HepG2 (cell line): ENCODE results near the gene GSTA5. TPM values are rescaled to one million over a fixed set of nuclear protein-coding genes. Genes with fewer than 3 reads are reported as not detected.

Experiments
- ARNT ChIP-seq: fragments of 450-650 bp; IDR thresholded peaks from 2 replicates; pipeline ENCODE4 v1.6.1; 2017
- FOXJ3 ChIP-seq: sonication (generic); formaldehyde crosslinking; IDR thresholded peaks from 2 replicates; pipeline ENCODE4 v1.4.0; 2020; ENCODE audit warnings: missing genetic modification reagents, mild to moderate bottlenecking, borderline replicate concordance
- HMG20A ChIP-seq: IDR thresholded peaks from 2 replicates; pipeline ENCODE4 v1.6.1; 2016; ENCODE audit warnings: borderline replicate concordance
- HNRNPUL1 ChIP-seq: fragments of 200-400 bp; formaldehyde crosslinking; IDR thresholded peaks from 2 replicates; pipeline ENCODE4 v1.6.1; 2017; ENCODE audit warnings: low read depth, mild to moderate bottlenecking, low read length, moderate library complexity
- ISL2 ChIP-seq: sonication (generic); formaldehyde crosslinking; IDR thresholded peaks from 2 replicates; pipeline ENCODE4 v1.5.0; 2020; ENCODE audit warnings: missing genetic modification reagents
- MATR3 ChIP-seq: sonication (generic); formaldehyde crosslinking; IDR thresholded peaks from 2 replicates; pipeline ENCODE4 v1.4.0; 2020; ENCODE audit warnings: missing genetic modification reagents
- MBD4 ChIP-seq: IDR thresholded peaks from 2 replicates; pipeline ENCODE4 v1.6.1; 2012; ENCODE audit warnings: low read length, inconsistent platforms, borderline replicate concordance
- MEIS1 ChIP-seq: sonication (generic); formaldehyde crosslinking; IDR thresholded peaks from 2 replicates; pipeline ENCODE4 v1.9.0; 2021; ENCODE audit warnings: mild to moderate bottlenecking, missing genetic modification reagents, moderate library complexity, borderline replicate concordance
- PLRG1 ChIP-seq: fragments of 450-650 bp; conservative IDR thresholded peaks from 2 replicates; pipeline ENCODE4 v1.6.1; 2016
- PTBP1 ChIP-seq: fragments of 200-400 bp; formaldehyde crosslinking; IDR thresholded peaks from 2 replicates; pipeline ENCODE4 v1.6.1; 2018; ENCODE audit warnings: low read length, low read depth; ENCODE audit not compliant: poor library complexity, severe bottlenecking
- SALL2 ChIP-seq: sonication (generic); formaldehyde crosslinking; IDR thresholded peaks from 2 replicates; pipeline ENCODE4 v1.8.1; 2023; ENCODE audit warnings: mild to moderate bottlenecking, missing genetic modification reagents, inconsistent platforms
- SNRNP70 ChIP-seq: fragments of 200-400 bp; formaldehyde crosslinking; IDR thresholded peaks from 2 replicates; pipeline ENCODE4 v1.6.1; 2017; ENCODE audit warnings: mild to moderate bottlenecking, low read depth, low read length, moderate library complexity
- SOX5 ChIP-seq: IDR thresholded peaks from 2 replicates; pipeline ENCODE4 v1.6.1; 2016; ENCODE audit warnings: borderline replicate concordance
- SP2 ChIP-seq: sonication (generic); formaldehyde crosslinking; IDR thresholded peaks from 2 replicates; pipeline ENCODE4 v1.5.1; 2020; ENCODE audit warnings: mild to moderate bottlenecking, missing genetic modification reagents
- TBL1XR1 ChIP-seq: fragments of 150-350 bp; IDR thresholded peaks from 2 replicates; pipeline ENCODE4 v1.6.1; 2014; ENCODE audit warnings: borderline replicate concordance, low read length; ENCODE audit not compliant: partially characterized antibody
- ZC3H4 ChIP-seq: sonication (generic); formaldehyde crosslinking; IDR thresholded peaks from 2 replicates; pipeline ENCODE4 v1.4.0; 2020; ENCODE audit warnings: missing genetic modification reagents, borderline replicate concordance
- ZNF501 ChIP-seq: sonication (generic); formaldehyde crosslinking; IDR thresholded peaks from 2 replicates; pipeline ENCODE4 v1.5.1; 2020; ENCODE audit warnings: mild to moderate bottlenecking, moderate library complexity, missing genetic modification reagents
- ZNF549 ChIP-seq: sonication (generic); formaldehyde crosslinking; IDR thresholded peaks from 2 replicates; pipeline ENCODE4 v1.5.0; 2020; ENCODE audit warnings: missing genetic modification reagents
- ZNF720 ChIP-seq: sonication (generic); formaldehyde crosslinking; IDR thresholded peaks from 2 replicates; pipeline ENCODE4 v1.4.0; 2020; ENCODE audit warnings: missing genetic modification reagents
- ZNF816 ChIP-seq: sonication (generic); formaldehyde crosslinking; IDR thresholded peaks from 2 replicates; pipeline ENCODE4 v1.8.0; 2022; ENCODE audit warnings: missing genetic modification reagents, mild to moderate bottlenecking, borderline replicate concordance
- polyA plus RNA-seq, 8 experiments: library from polyadenylated mRNA; depleted of rRNA in 3 of 8; stranded (reverse) in 7 of 8; unstranded in 1 of 8; fragments of >200 nt; fragmentation: Illumina TruSeq in 4 of 8; extraction: Trizol in 4 of 8; gene quantifications; 2 replicates each; pipeline versions ENCODE4 v1.2.1 to v1.2.3, GENCODE V29; 2011 to 2016; ENCODE audit warnings: low read depth in 4 of 8, missing spikeins in 1 of 8, mixed read lengths in 1 of 8; ENCODE audit not compliant: insufficient read depth in 1 of 8
- total RNA-seq, 5 experiments: library from RNA; depleted of rRNA; stranded (reverse); fragments of >200 nt; fragmentation: Illumina TruSeq; extraction: Trizol; gene quantifications; 2 replicates each; pipeline ENCODE4 v1.2.3, GENCODE V29; 2016; ENCODE audit warnings: low read depth in 1 of 5
- TF ChIP-seq, protein P1 (sequence below): sonication (generic); formaldehyde crosslinking; conservative IDR thresholded peaks from 2 replicates; pipeline ENCODE4 v1.4.0; 2020; ENCODE audit warnings: missing genetic modification reagents
- TF ChIP-seq, protein P2 (sequence below): sonication (generic); formaldehyde crosslinking; IDR thresholded peaks from 2 replicates; pipeline ENCODE4 v1.5.0; 2020; ENCODE audit warnings: mild to moderate bottlenecking, missing genetic modification reagents
- TF ChIP-seq, protein P3 (sequence below): fragments of 450-650 bp; IDR thresholded peaks from 2 replicates; pipeline ENCODE4 v1.6.1; 2017; ENCODE audit warnings: mild to moderate bottlenecking
- TF ChIP-seq, protein P4 (sequence below): sonication (generic); formaldehyde crosslinking; IDR thresholded peaks from 2 replicates; pipeline ENCODE4 v1.5.1; 2020; ENCODE audit warnings: missing genetic modification reagents, mild to moderate bottlenecking, borderline replicate concordance

GSTA5 gene
- total and polyA plus RNA-seq, 2 of the 13 experiments (the other 11 are each of a cell fraction or from before 2014, with no cell fraction given), result not detected

DNA sequence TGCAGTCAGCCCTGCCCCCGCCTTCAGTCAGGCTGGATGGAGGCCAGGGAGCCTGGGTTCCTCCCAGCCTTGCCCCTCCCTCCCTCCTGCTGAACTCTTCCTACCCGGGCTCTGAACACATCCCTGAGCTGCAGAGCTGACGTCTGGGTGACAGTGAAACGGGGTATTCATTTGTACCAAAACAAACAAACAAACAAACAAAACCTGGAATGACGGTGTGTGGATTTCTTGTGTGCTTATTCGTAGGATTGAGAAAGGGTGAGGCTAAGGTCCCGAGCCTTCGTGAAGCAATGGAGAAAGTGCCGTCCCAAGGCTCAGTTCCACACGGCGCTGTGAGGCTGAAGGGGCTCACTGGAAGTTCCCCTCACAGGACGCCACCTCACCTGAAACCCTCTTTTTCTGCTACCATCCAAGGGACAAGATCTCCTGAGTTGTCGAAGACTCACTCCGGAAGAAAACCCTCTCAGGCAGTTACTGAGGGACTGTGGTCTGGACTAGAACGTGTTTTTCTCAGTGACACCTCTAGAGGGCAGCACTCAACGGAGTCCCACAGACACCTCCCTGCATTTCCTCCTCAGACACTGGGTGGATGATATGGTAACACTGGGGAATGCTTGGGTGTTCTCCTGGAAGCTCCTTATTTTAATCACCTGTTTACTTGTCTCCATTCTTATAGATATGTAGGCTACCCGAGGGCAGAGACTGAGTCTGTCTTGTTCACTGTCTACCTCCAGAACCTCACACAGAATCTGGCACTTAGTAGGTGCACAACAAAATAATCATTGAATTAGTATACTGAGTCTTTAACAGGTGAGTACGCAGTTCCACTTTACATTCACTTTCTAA is 41.6 kb upstream of the GSTA5 start (continued):
- TF ChIP-seq, protein P1, sequence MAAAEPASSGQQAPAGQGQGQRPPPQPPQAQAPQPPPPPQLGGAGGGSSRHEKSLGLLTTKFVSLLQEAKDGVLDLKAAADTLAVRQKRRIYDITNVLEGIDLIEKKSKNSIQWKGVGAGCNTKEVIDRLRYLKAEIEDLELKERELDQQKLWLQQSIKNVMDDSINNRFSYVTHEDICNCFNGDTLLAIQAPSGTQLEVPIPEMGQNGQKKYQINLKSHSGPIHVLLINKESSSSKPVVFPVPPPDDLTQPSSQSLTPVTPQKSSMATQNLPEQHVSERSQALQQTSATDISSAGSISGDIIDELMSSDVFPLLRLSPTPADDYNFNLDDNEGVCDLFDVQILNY (CRISPR knock-in tag), result no peak
- TF ChIP-seq ZNF720 (CRISPR knock-in tag), result no peak
- no peak for TF ChIP-seq MEIS1 (CRISPR knock-in tag)
- TF ChIP-seq ZNF549 (CRISPR knock-in tag), result no peak
- no peak for TF ChIP-seq SP2 (CRISPR knock-in tag)
- 0 out of 2 replicates have a peak, but pooled peaks have one; percentile 20 for TF ChIP-seq FOXJ3 (CRISPR knock-in tag)
- no peak for TF ChIP-seq SNRNP70
- no peak for TF ChIP-seq SOX5 (CRISPR knock-in tag)
- TF ChIP-seq MBD4, result no peak
- TF ChIP-seq ZNF501, result no peak
- no peak for TF ChIP-seq TBL1XR1
- TF ChIP-seq, protein P2, sequence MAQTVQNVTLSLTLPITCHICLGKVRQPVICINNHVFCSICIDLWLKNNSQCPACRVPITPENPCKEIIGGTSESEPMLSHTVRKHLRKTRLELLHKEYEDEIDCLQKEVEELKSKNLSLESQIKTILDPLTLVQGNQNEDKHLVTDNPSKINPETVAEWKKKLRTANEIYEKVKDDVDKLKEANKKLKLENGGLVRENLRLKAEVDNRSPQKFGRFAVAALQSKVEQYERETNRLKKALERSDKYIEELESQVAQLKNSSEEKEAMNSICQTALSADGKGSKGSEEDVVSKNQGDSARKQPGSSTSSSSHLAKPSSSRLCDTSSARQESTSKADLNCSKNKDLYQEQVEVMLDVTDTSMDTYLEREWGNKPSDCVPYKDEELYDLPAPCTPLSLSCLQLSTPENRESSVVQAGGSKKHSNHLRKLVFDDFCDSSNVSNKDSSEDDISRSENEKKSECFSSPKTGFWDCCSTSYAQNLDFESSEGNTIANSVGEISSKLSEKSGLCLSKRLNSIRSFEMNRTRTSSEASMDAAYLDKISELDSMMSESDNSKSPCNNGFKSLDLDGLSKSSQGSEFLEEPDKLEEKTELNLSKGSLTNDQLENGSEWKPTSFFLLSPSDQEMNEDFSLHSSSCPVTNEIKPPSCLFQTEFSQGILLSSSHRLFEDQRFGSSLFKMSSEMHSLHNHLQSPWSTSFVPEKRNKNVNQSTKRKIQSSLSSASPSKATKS (CRISPR knock-in tag), result no peak
- no peak for TF ChIP-seq PTBP1
- TF ChIP-seq HMG20A (CRISPR knock-in tag), result no peak; the same call in 1 of the 2 replicates
- TF ChIP-seq, protein P3, sequence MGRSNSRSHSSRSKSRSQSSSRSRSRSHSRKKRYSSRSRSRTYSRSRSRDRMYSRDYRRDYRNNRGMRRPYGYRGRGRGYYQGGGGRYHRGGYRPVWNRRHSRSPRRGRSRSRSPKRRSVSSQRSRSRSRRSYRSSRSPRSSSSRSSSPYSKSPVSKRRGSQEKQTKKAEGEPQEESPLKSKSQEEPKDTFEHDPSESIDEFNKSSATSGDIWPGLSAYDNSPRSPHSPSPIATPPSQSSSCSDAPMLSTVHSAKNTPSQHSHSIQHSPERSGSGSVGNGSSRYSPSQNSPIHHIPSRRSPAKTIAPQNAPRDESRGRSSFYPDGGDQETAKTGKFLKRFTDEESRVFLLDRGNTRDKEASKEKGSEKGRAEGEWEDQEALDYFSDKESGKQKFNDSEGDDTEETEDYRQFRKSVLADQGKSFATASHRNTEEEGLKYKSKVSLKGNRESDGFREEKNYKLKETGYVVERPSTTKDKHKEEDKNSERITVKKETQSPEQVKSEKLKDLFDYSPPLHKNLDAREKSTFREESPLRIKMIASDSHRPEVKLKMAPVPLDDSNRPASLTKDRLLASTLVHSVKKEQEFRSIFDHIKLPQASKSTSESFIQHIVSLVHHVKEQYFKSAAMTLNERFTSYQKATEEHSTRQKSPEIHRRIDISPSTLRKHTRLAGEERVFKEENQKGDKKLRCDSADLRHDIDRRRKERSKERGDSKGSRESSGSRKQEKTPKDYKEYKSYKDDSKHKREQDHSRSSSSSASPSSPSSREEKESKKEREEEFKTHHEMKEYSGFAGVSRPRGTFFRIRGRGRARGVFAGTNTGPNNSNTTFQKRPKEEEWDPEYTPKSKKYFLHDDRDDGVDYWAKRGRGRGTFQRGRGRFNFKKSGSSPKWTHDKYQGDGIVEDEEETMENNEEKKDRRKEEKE, result no peak
- 0 out of 2 replicates have a peak, but pooled peaks have one; percentile 20 for TF ChIP-seq ISL2 (CRISPR knock-in tag)
- TF ChIP-seq PLRG1, result no peak
- TF ChIP-seq ZC3H4 (CRISPR knock-in tag), result no peak
- no peak for TF ChIP-seq MATR3 (CRISPR knock-in tag)
- TF ChIP-seq SALL2 (CRISPR knock-in tag), result peak; percentile 31; the same call in 1 of the 2 replicates
- TF ChIP-seq ARNT, result no peak
- TF ChIP-seq ZNF816, result no peak
- no peak for TF ChIP-seq HNRNPUL1
- TF ChIP-seq, protein P4, sequence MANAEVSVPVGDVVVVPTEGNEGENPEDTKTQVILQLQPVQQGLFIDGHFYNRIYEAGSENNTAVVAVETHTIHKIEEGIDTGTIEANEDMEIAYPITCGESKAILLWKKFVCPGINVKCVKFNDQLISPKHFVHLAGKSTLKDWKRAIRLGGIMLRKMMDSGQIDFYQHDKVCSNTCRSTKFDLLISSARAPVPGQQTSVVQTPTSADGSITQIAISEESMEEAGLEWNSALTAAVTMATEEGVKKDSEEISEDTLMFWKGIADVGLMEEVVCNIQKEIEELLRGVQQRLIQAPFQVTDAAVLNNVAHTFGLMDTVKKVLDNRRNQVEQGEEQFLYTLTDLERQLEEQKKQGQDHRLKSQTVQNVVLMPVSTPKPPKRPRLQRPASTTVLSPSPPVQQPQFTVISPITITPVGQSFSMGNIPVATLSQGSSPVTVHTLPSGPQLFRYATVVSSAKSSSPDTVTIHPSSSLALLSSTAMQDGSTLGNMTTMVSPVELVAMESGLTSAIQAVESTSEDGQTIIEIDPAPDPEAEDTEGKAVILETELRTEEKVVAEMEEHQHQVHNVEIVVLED (CRISPR knock-in tag), result no peak
